ENCODE results near the gene EED.
A peak's percentile ranks its signal among the peaks of the same experiment; 100 is the strongest.

EED gene

GRCh38 chr11:86288776-86289507, 44.4 kb downstream of the EED start:
- no peak for TF ChIP-seq YY1 (IDR thresholded peaks at IDR 0.05; ENCODE audit: low read depth)
- no peak for TF ChIP-seq MAX (IDR thresholded peaks at IDR 0.05)
- no peak for TF ChIP-seq NFIC (IDR thresholded peaks at IDR 0.05)
- TF ChIP-seq EGR1 (IDR thresholded peaks at IDR 0.05), result no peak
- no peak for TF ChIP-seq TEAD4 (IDR thresholded peaks at IDR 0.05)
- TF ChIP-seq ZBTB7A (IDR thresholded peaks at IDR 0.05; ENCODE audit: low read depth), result no peak

- peak; percentile 76 for TF ChIP-seq RAD21 (IDR thresholded peaks at IDR 0.05; ENCODE audit: low read depth)
- no peak for TF ChIP-seq FOXM1 (IDR thresholded peaks at IDR 0.05; ENCODE audit: borderline replicate concordance, low read depth)
Observed at GRCh38 chr11:86291466-86292262, 47.1 kb downstream of the EED start.

GRCh38 chr11:86292912-86293616, 48.5 kb downstream of the EED start:
- TF ChIP-seq FOXM1 (IDR thresholded peaks at IDR 0.05; ENCODE audit: borderline replicate concordance, low read depth) (no peak), MAX (IDR thresholded peaks at IDR 0.05) (no peak), USF1 (IDR thresholded peaks at IDR 0.05) (no peak), YY1 (IDR thresholded peaks at IDR 0.05; ENCODE audit: low read depth) (no peak), TAF1 (IDR thresholded peaks at IDR 0.05; ENCODE audit: low read depth) (no peak), CEBPB (IDR thresholded peaks at IDR 0.05) (no peak), EP300 (IDR thresholded peaks at IDR 0.05; ENCODE audit: borderline replicate concordance) (no peak), CREB1 (IDR thresholded peaks at IDR 0.05; ENCODE audit: low read depth) (no peak), TCF12 (IDR thresholded peaks at IDR 0.05; ENCODE audit: low read depth) (no peak), ZBTB7A (IDR thresholded peaks at IDR 0.05; ENCODE audit: low read depth) (no peak), EGR1 (IDR thresholded peaks at IDR 0.05) (no peak), REST (IDR thresholded peaks at IDR 0.05; ENCODE audit: low read depth) (no peak), NFIC (IDR thresholded peaks at IDR 0.05) (no peak), TEAD4 (IDR thresholded peaks at IDR 0.05) (no peak), RAD21 (IDR thresholded peaks at IDR 0.05; ENCODE audit: low read depth) (no peak)

- no peak for TF ChIP-seq MAX (IDR thresholded peaks at IDR 0.05)
- TF ChIP-seq FOXM1 (IDR thresholded peaks at IDR 0.05; ENCODE audit: borderline replicate concordance, low read depth), result no peak
- no peak for TF ChIP-seq ZBTB7A (IDR thresholded peaks at IDR 0.05; ENCODE audit: low read depth)
- no peak for TF ChIP-seq TAF1 (IDR thresholded peaks at IDR 0.05; ENCODE audit: low read depth)
- no peak for TF ChIP-seq TCF12 (IDR thresholded peaks at IDR 0.05; ENCODE audit: low read depth)
- no peak for TF ChIP-seq RAD21 (IDR thresholded peaks at IDR 0.05; ENCODE audit: low read depth)
- TF ChIP-seq CEBPB (IDR thresholded peaks at IDR 0.05), result no peak
- TF ChIP-seq EGR1 (IDR thresholded peaks at IDR 0.05), result no peak
- no peak for TF ChIP-seq CREB1 (IDR thresholded peaks at IDR 0.05; ENCODE audit: low read depth)
- TF ChIP-seq USF1 (IDR thresholded peaks at IDR 0.05), result no peak
- no peak for TF ChIP-seq TEAD4 (IDR thresholded peaks at IDR 0.05)
- no peak for TF ChIP-seq REST (IDR thresholded peaks at IDR 0.05; ENCODE audit: low read depth)
- TF ChIP-seq EP300 (IDR thresholded peaks at IDR 0.05; ENCODE audit: borderline replicate concordance), result no peak
- TF ChIP-seq NFIC (IDR thresholded peaks at IDR 0.05), result no peak
- no peak for TF ChIP-seq YY1 (IDR thresholded peaks at IDR 0.05; ENCODE audit: low read depth)
Observed at GRCh38 chr11:86294026-86294425, 49.5 kb downstream of the EED start.

- TF ChIP-seq TEAD4 (IDR thresholded peaks at IDR 0.05) (no peak), YY1 (IDR thresholded peaks at IDR 0.05; ENCODE audit: low read depth) (no peak), EGR1 (IDR thresholded peaks at IDR 0.05) (no peak), EP300 (IDR thresholded peaks at IDR 0.05; ENCODE audit: borderline replicate concordance) (no peak), TAF1 (IDR thresholded peaks at IDR 0.05; ENCODE audit: low read depth) (no peak), NFIC (IDR thresholded peaks at IDR 0.05) (no peak), CREB1 (IDR thresholded peaks at IDR 0.05; ENCODE audit: low read depth) (no peak), REST (IDR thresholded peaks at IDR 0.05; ENCODE audit: low read depth) (no peak), MAX (IDR thresholded peaks at IDR 0.05) (no peak), USF1 (IDR thresholded peaks at IDR 0.05) (no peak), CEBPB (IDR thresholded peaks at IDR 0.05) (no peak), TCF12 (IDR thresholded peaks at IDR 0.05; ENCODE audit: low read depth) (no peak), RAD21 (IDR thresholded peaks at IDR 0.05; ENCODE audit: low read depth) (no peak), ZBTB7A (IDR thresholded peaks at IDR 0.05; ENCODE audit: low read depth) (no peak), FOXM1 (IDR thresholded peaks at IDR 0.05; ENCODE audit: borderline replicate concordance, low read depth) (no peak)
Observed at GRCh38 chr11:86301742-86302091, 57.2 kb downstream of the EED start.
